PC-9 (cell line): ENCODE results near the gene AMIGO1.

ENCODE experiments used
- CTCF ChIP-seq: fragments of 200-600 bp; sonication (generic); conservative IDR thresholded peaks from 2 replicates; pipeline ENCODE4 v1.6.1; 2017; ENCODE audit warnings: mixed run types, antibody characterized with exemption, mild to moderate bottlenecking, moderate library complexity
- EZH2 ChIP-seq: fragments of 200-600 bp; sonication (generic); IDR thresholded peaks from 2 replicates; pipeline ENCODE4 v1.8.0; 2017; ENCODE audit warnings: antibody characterized with exemption, low read depth

GRCh38 chr1:109482791-109483671 lies 26.5 kb downstream of the AMIGO1 start:
- TF ChIP-seq CTCF (no peak), EZH2 (no peak)
